ENCODE measurements around the gene WNT4.

WNT4 gene

GRCh38 chr1:22088331-22088730, 54.6 kb downstream of the WNT4 start:
- no peak for DNase-seq (ENCODE audit: low read depth)
- TF ChIP-seq POLR2A (IDR thresholded peaks at IDR 0.05; ENCODE audit: extremely low read depth, insufficient read length) = no peak
- TF ChIP-seq, protein P1, sequence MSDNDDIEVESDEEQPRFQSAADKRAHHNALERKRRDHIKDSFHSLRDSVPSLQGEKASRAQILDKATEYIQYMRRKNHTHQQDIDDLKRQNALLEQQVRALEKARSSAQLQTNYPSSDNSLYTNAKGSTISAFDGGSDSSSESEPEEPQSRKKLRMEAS (IDR thresholded peaks at IDR 0.05; ENCODE audit: low read depth, low read length) = no peak
- TF ChIP-seq, protein P2, sequence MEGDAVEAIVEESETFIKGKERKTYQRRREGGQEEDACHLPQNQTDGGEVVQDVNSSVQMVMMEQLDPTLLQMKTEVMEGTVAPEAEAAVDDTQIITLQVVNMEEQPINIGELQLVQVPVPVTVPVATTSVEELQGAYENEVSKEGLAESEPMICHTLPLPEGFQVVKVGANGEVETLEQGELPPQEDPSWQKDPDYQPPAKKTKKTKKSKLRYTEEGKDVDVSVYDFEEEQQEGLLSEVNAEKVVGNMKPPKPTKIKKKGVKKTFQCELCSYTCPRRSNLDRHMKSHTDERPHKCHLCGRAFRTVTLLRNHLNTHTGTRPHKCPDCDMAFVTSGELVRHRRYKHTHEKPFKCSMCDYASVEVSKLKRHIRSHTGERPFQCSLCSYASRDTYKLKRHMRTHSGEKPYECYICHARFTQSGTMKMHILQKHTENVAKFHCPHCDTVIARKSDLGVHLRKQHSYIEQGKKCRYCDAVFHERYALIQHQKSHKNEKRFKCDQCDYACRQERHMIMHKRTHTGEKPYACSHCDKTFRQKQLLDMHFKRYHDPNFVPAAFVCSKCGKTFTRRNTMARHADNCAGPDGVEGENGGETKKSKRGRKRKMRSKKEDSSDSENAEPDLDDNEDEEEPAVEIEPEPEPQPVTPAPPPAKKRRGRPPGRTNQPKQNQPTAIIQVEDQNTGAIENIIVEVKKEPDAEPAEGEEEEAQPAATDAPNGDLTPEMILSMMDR (IDR thresholded peaks at IDR 0.05; ENCODE audit: low read depth, low read length) = no peak
- TF ChIP-seq MYC (IDR thresholded peaks at IDR 0.05; ENCODE audit: low read depth, low read length) = no peak
- no peak overlapping the region for H3K4me3 ChIP-seq (ENCODE audit: low read depth, low read length)

DNA sequence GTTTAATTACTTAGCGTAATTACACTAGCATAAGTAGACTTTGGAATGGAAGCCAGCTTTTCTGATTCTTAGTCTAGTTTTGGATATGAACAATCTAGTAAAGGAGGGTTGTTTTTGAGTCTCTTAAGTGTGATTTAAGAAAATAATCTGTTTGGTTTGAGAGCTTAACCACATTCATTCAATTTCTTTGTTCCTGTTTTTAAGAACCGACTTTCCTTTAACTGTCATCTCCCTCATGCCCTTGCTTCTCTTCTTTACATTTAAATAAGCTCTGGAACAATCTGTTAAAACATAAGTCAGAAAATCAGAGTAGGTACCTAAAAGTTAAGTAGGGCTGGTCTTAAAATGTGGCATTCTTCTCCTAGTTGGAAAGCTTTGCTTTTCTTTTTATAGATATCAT, 62.7 kb downstream of the WNT4 start:
- TF ChIP-seq POLR2A (IDR thresholded peaks at IDR 0.05; ENCODE audit: extremely low read depth, insufficient read length) (no peak), MYC (IDR thresholded peaks at IDR 0.05; ENCODE audit: low read depth, low read length) (no peak)
- TF ChIP-seq, protein P1 (IDR thresholded peaks at IDR 0.05; ENCODE audit: low read depth, low read length) = no peak
- TF ChIP-seq, protein P2 (IDR thresholded peaks at IDR 0.05; ENCODE audit: low read depth, low read length) = no peak
- peak; percentile 40 for DNase-seq (ENCODE audit: low read depth)

DNA sequence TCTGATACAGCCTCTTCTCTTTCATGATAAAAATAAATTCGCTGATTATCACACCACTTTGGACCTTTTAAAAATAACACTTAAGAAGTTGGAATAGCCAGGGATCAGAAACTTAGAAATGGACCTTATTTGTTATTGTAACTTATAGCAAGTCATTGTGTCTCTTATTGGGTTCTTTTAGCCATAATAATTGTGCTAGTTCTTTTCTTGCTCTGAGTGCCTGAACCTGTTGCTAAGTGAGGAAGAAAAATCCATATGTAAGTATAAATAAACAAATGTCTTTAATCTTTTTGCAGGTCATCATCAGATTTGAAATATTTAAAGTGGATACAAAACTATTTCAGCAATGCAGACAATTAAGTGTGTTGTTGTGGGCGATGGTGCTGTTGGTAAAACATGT, 64.8 kb downstream of the WNT4 start:
- H3K4me3 ChIP-seq (ENCODE audit: low read depth, low read length) = no peak overlapping the region
- no peak for DNase-seq (ENCODE audit: low read depth)
- TF ChIP-seq, protein P2 (IDR thresholded peaks at IDR 0.05; ENCODE audit: low read depth, low read length) = no peak
- TF ChIP-seq MYC (IDR thresholded peaks at IDR 0.05; ENCODE audit: low read depth, low read length) (no peak), POLR2A (IDR thresholded peaks at IDR 0.05; ENCODE audit: extremely low read depth, insufficient read length) (no peak)
- TF ChIP-seq, protein P1 (IDR thresholded peaks at IDR 0.05; ENCODE audit: low read depth, low read length) = no peak

More for the DNA sequence above, 62.7 kb downstream of the WNT4 start:
- H3K4me3 ChIP-seq (ENCODE audit: low read depth, low read length) = no peak overlapping the region

- no peak overlapping the region for H3K4me3 ChIP-seq (ENCODE audit: low read depth, low read length)
- TF ChIP-seq POLR2A (IDR thresholded peaks at IDR 0.05; ENCODE audit: extremely low read depth, insufficient read length) (no peak), MYC (IDR thresholded peaks at IDR 0.05; ENCODE audit: low read depth, low read length) (no peak)
- TF ChIP-seq, protein P1 (IDR thresholded peaks at IDR 0.05; ENCODE audit: low read depth, low read length) = no peak
- TF ChIP-seq, protein P2 (IDR thresholded peaks at IDR 0.05; ENCODE audit: low read depth, low read length) = no peak
- no peak for DNase-seq (ENCODE audit: low read depth)
These were observed 65.2 kb downstream of the WNT4 start for GRCh38 chr1:22077728-22078127.

DNA sequence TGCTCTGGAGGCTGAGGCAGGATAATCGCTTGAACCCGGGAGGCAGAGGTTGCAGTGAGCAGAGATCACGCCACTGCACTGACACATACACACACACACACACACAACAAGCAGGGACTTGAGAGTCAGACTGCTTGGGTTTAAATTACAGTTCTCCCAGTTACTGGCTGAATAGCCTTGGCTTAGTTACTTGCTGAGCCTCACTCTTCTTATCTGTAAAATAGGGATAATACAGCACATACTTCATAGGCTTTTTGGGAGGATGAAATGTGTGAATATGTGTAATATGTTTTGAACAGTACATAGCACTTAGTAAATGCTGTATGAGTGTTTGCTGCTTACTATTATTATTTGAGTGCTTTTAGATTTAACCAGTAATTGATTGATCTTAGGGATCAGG, 66.6 kb downstream of the WNT4 start:
- TF ChIP-seq MYC (IDR thresholded peaks at IDR 0.05; ENCODE audit: low read depth, low read length) = no peak
- TF ChIP-seq, protein P2 (IDR thresholded peaks at IDR 0.05; ENCODE audit: low read depth, low read length) = no peak
- TF ChIP-seq, protein P1 (IDR thresholded peaks at IDR 0.05; ENCODE audit: low read depth, low read length) = no peak
- no peak for TF ChIP-seq POLR2A (IDR thresholded peaks at IDR 0.05; ENCODE audit: extremely low read depth, insufficient read length)
- H3K4me3 ChIP-seq (ENCODE audit: low read depth, low read length) = no peak overlapping the region
- DNase-seq (ENCODE audit: low read depth) = no peak

Data from NB4 (cell line).